Stimulated activated CD8-positive, alpha-beta memory T cell treated with anti-CD3 and anti-CD28 coated beads, Interleukin-15, amount 100 ng/mL, for 24 hours (primary cell): ENCODE data around the gene CCBE1.

Experiments used
- DNase-seq: peaks from one replicate; pipeline ENCODE4 v3.0.0-alpha.2; 2020; ENCODE audit warnings: low read depth

CCBE1 gene

GRCh38 chr18:59388817-59389216, 308.4 kb downstream of the CCBE1 start:
- no peak for DNase-seq

- DNase-seq = no peak
These were observed 309.3 kb downstream of the CCBE1 start for GRCh38 chr18:59387687-59388565.

GRCh38 chr18:59386909-59387686, 310.1 kb downstream of the CCBE1 start:
- DNase-seq = no peak

GRCh38 chr18:59385191-59385590, 312.0 kb downstream of the CCBE1 start:
- DNase-seq = no peak

- DNase-seq = no peak
These were observed 313.4 kb downstream of the CCBE1 start for GRCh38 chr18:59383851-59384250.

GRCh38 chr18:59382383-59382782, 314.8 kb downstream of the CCBE1 start:
- no peak for DNase-seq

- no peak for DNase-seq
These were observed 315.3 kb downstream of the CCBE1 start for GRCh38 chr18:59381949-59382348.
